Activated T-helper 17 cell treated with anti-CD3 and anti-CD28 coated beads, Interleukin-2, amount 50 U/mL, for 72 hours (primary cell): Measurements from ENCODE around the gene MEGF11. TPM values are rescaled to one million over a fixed set of nuclear protein-coding genes. Genes with fewer than 3 reads are reported as not detected.

ENCODE experiments used
- ATAC-seq: fragments of 150-1000 bp; cut with Tn5 transposase; replicated peaks from 2 replicates; pipeline ENCODE4 v1.10.0; 2021; ENCODE audit warnings: mild to moderate bottlenecking, moderate library complexity
- H3K27ac Mint-ChIP-seq: one replicate; pipeline ENCODE4 v1.8.0; 2022; ENCODE audit warnings: mixed read lengths
- H3K27me3 Mint-ChIP-seq: one replicate; pipeline ENCODE4 v1.8.0; 2022; ENCODE audit warnings: mixed read lengths
- H3K36me3 Mint-ChIP-seq: one replicate; pipeline ENCODE4 v1.8.0; 2022; ENCODE audit warnings: low read depth, mild to moderate bottlenecking, mixed read lengths
- H3K4me1 Mint-ChIP-seq: one replicate; pipeline ENCODE4 v1.8.0; 2022; ENCODE audit warnings: mixed read lengths
- H3K4me3 Mint-ChIP-seq: one replicate; pipeline ENCODE4 v1.8.0; 2022; ENCODE audit warnings: mild to moderate bottlenecking, mixed read lengths
- H3K9me3 Mint-ChIP-seq: one replicate; pipeline ENCODE4 v1.8.0; 2022; ENCODE audit warnings: mixed read lengths
- total RNA-seq, 2 donors: library from RNA; stranded (reverse); gene quantifications; one replicate each; pipeline ENCODE4 v1.2.3, GENCODE V29; 2022

The MEGF11 gene
- total RNA-seq, 2 donors from 2014 or later = not detected

DNA sequence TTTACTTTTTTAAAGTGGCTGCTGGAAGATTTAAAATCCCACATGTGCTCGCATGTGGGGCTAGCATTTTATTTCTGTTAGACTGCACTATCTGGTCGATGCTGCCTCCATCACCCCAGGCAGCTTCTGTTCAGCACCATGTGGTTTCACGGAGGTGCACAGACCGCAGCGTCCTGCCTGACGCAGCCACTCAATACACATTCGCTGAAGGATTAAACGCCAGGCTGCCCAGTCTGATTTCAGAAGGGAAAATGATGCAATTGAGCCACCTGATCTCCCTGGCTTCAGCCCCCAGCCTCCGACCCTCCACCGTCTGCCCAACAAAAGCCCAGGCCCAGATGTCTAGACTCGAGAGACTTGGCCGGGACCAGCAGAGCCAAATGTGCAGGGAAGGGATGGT is 84.5 kb downstream of the MEGF11 start:
- H3K27ac Mint-ChIP-seq = no peak overlapping the region
- no peak overlapping the region for H3K4me3 Mint-ChIP-seq

DNA sequence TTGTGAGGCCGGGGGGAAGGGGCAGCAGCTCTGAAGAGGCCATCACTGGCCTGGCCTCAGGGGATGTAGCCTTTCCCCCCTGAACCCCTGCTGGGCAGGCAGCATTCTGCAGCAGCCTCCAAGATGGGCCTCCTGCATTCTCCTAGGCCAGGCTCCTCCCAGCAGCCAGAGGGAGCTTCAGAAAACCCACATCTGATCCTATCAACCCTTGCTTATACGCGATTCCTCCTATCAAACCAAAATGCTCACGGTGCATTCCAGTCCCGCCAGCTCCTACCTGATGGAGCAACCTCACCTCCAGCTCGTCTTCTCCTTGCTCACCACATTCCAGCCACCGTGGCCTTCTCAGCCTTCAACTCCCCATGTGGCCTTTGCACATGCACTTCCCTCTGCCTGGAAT is 85.7 kb downstream of the MEGF11 start:
- Mint-ChIP-seq H3K9me3 (no peaks in the 10 kb centered on the region), H3K4me1 (no peaks in the 10 kb centered on the region), H3K27me3 (peaks cover 11% of the 10 kb centered on the region), H3K27ac (no peak overlapping the region), H3K36me3 (no peaks in the 10 kb centered on the region), H3K4me3 (no peak overlapping the region)
- no peak for ATAC-seq

More for the DNA sequence above, 84.5 kb downstream of the MEGF11 start:
- Mint-ChIP-seq H3K36me3 (no peaks in the 10 kb centered on the region), H3K9me3 (no peaks in the 10 kb centered on the region), H3K4me1 (no peaks in the 10 kb centered on the region), H3K27me3 (peaks cover 16% of the 10 kb centered on the region)
- no peak for ATAC-seq

DNA sequence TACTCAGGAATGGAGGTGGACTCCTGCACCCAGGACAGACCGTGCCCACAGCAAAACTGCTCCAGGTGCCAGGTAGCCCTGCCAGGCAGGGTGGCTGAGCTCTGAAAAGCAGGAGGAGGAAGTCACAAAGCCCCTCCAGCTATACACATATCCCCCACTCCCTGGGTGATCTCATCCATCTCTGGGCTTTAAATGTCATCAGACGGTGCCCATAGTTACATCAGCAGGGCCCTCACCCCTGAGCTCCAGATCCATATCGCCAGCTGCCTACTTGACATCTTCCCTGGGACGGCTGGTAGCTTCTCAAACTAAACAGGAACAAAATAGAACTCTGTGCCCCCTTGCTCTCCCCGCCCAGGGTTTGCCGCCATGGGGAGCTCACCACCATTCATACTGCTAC is 87.7 kb downstream of the MEGF11 start:
- no peaks in the 10 kb centered on the region for H3K4me1 Mint-ChIP-seq
- no peak overlapping the region for H3K27ac Mint-ChIP-seq
- H3K9me3 Mint-ChIP-seq = no peaks in the 10 kb centered on the region
- H3K36me3 Mint-ChIP-seq = no peaks in the 10 kb centered on the region
- no peaks in the 10 kb centered on the region for H3K27me3 Mint-ChIP-seq
- H3K4me3 Mint-ChIP-seq = no peak overlapping the region
- no peak for ATAC-seq

DNA sequence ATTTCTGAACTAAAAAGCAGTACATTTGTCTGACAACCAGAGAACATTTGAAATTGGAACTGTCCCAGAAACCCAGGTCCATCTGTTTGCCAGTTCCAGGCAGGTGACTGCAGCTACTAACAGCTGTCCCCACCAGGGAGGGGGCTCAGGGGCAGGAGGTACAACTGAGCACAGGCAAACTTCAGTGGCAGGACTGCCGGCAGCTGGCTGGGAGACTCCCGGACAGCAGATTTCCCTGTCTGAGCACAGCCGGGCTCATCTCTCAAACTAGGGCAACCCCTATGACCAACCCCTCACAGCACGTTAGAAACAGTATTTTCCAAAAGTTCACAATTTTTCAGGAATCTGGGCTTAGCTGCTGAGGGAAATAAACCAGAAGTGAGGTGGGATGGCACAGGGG is 88.8 kb downstream of the MEGF11 start:
- Mint-ChIP-seq H3K4me3 (no peak overlapping the region), H3K9me3 (no peaks in the 10 kb centered on the region), H3K27me3 (no peaks in the 10 kb centered on the region), H3K36me3 (no peaks in the 10 kb centered on the region), H3K4me1 (no peaks in the 10 kb centered on the region), H3K27ac (no peak overlapping the region)
- no peak for ATAC-seq

DNA sequence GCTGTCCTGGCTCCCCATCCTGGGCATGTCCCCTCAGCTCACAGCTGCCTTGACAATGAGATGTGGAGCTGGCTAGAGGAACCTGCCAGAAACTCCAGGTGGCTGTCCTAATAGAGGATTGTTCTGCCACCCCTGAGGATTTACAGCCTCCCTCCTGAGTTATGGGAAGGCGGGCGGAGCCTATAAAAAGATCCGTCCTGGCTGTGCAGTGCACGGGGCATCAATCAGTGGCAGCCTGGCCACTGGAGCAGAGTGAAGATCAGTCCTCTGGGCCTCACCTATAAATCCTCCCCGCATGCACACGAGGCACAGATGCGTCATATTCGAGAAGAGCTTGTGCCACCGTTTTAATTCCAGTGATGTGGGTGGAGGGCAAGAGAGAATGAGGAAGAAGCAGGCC is 90.0 kb downstream of the MEGF11 start:
- Mint-ChIP-seq H3K36me3 (no peaks in the 10 kb centered on the region), H3K9me3 (no peaks in the 10 kb centered on the region), H3K4me3 (no peak overlapping the region), H3K4me1 (no peaks in the 10 kb centered on the region), H3K27ac (no peak overlapping the region), H3K27me3 (peaks cover 4% of the 10 kb centered on the region)
- ATAC-seq = no peak

GRCh38 chr15:66162286-66162685 is 91.3 kb downstream of the MEGF11 start:
- ATAC-seq = no peak
- Mint-ChIP-seq H3K4me1 (no peaks in the 10 kb centered on the region), H3K27me3 (peaks cover 4% of the 10 kb centered on the region), H3K36me3 (no peaks in the 10 kb centered on the region), H3K4me3 (no peak overlapping the region), H3K27ac (no peak overlapping the region), H3K9me3 (no peaks in the 10 kb centered on the region)

DNA sequence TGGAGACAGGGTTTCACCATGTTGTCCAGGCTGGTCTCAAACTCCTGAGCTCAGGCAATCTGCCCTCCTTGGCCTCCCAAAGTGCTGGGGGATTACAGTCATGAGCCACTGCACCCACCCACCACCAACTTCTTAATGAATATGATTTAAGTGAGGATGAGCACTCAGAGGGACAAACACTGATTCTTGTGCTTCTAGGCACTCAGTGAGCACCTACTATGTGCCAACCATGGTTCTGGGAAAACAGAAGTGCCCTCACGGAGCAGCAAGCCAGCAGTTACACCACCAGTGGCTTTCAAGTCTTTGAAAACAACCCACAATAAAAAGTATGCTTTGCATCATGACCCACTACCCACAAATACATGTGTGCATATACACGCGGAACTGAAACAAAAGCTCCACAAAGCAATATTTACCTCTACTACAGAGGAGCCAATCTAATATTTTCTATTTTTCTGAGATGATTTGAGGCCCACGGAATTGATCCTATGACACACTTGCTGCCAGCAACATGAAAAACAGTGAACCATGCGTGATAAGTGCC is 91.9 kb downstream of the MEGF11 start:
- H3K4me1 Mint-ChIP-seq = no peaks in the 10 kb centered on the region
- no peak for ATAC-seq
- H3K27ac Mint-ChIP-seq = no peak overlapping the region
- no peaks in the 10 kb centered on the region for H3K9me3 Mint-ChIP-seq
- peaks cover 10% of the 10 kb centered on the region for H3K27me3 Mint-ChIP-seq
- H3K4me3 Mint-ChIP-seq = no peak overlapping the region
- no peaks in the 10 kb centered on the region for H3K36me3 Mint-ChIP-seq

DNA sequence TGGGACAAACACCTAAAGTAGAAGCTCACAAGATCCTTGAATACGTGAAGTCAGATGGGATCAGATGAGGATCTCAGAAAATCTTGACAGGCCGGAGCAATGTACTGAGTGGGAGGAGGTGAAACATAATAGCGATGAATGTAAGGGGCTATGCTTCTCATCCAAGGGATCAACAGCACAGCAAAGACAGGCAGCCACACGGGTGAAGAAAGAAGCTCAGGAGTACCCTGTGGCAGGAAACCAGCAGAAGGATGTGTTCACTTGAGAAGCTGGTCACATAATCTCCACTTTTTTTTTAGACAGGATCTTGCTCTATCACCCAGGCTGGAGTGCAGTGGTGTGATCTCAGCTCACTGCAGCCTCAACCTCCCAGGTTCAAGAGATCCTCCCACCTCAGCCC is 92.4 kb downstream of the MEGF11 start:
- ATAC-seq = no peak
- no peak overlapping the region for H3K27ac Mint-ChIP-seq
- H3K9me3 Mint-ChIP-seq = no peaks in the 10 kb centered on the region
- no peaks in the 10 kb centered on the region for H3K36me3 Mint-ChIP-seq
- peaks cover 12% of the 10 kb centered on the region for H3K27me3 Mint-ChIP-seq
- H3K4me3 Mint-ChIP-seq = no peak overlapping the region
- no peaks in the 10 kb centered on the region for H3K4me1 Mint-ChIP-seq

DNA sequence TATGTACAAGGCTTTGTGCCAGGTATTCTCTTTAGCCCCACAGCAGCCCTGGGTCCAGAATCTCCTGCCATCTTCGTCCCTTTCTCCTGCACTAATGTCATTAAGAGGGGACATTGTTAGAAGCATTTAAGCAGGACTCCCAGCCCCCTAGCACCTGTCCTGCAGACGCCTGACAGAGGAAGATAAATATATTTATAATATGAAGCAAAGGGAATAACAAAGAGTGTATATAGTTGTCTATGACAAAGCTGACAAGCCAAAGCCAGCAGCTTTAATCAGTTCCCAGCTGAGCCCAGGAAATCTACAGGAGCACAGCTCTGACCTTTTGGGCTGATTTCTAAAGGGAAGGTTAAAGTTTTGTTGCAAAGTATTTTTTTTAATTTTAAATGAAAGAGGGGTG is 96.0 kb downstream of the MEGF11 start:
- Mint-ChIP-seq H3K9me3 (no peaks in the 10 kb centered on the region), H3K4me3 (no peak overlapping the region), H3K27ac (no peak overlapping the region), H3K27me3 (peaks cover 24% of the 10 kb centered on the region), H3K4me1 (no peaks in the 10 kb centered on the region), H3K36me3 (no peaks in the 10 kb centered on the region)
- no peak for ATAC-seq

DNA sequence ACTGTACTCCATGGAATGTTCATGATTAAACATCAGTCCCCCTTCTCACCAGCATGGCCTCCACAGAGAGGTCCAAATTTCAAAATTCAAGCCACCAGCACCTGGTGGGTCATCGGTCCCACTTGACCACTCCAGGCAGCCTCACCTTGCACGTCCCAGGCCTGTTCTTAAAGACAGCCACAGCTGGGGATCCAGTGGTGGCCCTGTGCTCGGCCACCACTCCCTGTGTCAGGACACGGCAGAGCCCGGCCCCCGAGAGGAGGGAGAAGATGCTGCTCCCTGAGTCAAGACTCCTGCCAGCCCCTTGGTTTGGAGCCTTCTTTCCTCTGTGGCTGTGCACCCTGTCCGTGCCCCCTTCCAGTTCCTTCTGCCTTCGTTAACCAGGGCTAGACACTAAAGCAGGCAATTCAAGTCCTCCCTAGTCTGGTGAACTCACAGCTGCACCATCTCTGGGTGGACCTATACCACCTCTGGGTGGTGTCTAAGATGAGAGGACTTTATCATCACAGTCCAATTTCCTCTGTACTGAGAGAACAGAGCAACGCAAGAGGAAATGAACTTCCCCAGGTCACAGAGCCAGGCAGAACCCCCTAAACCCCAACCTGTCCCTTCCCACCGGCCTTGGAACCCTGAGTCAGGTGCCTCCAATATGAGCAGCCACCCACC is 97.1 kb downstream of the MEGF11 start:
- Mint-ChIP-seq H3K27me3 (peaks cover 29% of the 10 kb centered on the region), H3K36me3 (no peaks in the 10 kb centered on the region), H3K9me3 (no peaks in the 10 kb centered on the region), H3K4me3 (no peak overlapping the region), H3K4me1 (no peaks in the 10 kb centered on the region), H3K27ac (no peak overlapping the region)
- no peak for ATAC-seq

GRCh38 chr15:66155065-66155464 is 98.5 kb downstream of the MEGF11 start:
- Mint-ChIP-seq H3K27ac (no peak overlapping the region), H3K4me3 (no peak overlapping the region), H3K27me3 (peaks cover 36% of the 10 kb centered on the region), H3K4me1 (no peaks in the 10 kb centered on the region), H3K9me3 (no peaks in the 10 kb centered on the region), H3K36me3 (no peaks in the 10 kb centered on the region)
- no peak for ATAC-seq

- no peaks in the 10 kb centered on the region for H3K9me3 Mint-ChIP-seq
- H3K27me3 Mint-ChIP-seq = peaks cover 36% of the 10 kb centered on the region
- no peak for ATAC-seq
- no peak overlapping the region for H3K27ac Mint-ChIP-seq
- no peak overlapping the region for H3K4me3 Mint-ChIP-seq
- no peaks in the 10 kb centered on the region for H3K4me1 Mint-ChIP-seq
- H3K36me3 Mint-ChIP-seq = no peaks in the 10 kb centered on the region
These were observed 99.0 kb downstream of the MEGF11 start for GRCh38 chr15:66154581-66154980.

- Mint-ChIP-seq H3K4me3 (no peak overlapping the region), H3K27me3 (peaks cover 38% of the 10 kb centered on the region), H3K9me3 (no peaks in the 10 kb centered on the region), H3K36me3 (no peaks in the 10 kb centered on the region), H3K4me1 (no peaks in the 10 kb centered on the region), H3K27ac (no peak overlapping the region)
- no peak for ATAC-seq
These were observed 99.8 kb downstream of the MEGF11 start for GRCh38 chr15:66153549-66154415.

DNA sequence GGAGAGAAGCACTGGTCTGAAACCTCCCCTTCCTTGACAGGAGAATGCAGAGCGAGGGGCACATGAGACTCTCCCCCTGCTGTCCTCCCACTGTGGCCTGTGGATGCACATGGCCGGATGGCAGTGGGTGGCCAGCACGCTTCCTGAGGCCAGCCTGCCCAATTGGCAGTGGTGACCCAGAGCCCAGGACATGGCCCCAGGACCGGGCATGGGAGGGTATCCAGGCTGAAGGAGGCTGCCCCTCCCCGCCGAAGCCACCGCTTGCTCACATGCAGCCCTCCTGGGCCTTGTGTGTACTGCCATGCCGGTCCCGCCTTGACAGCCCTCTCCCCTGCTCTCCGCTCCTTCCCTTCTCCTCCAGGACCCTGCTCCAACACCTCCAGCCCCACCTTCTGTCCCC is 100.9 kb downstream of the MEGF11 start:
- Mint-ChIP-seq H3K4me3 (no peak overlapping the region), H3K27ac (no peak overlapping the region), H3K36me3 (no peaks in the 10 kb centered on the region), H3K4me1 (no peaks in the 10 kb centered on the region), H3K27me3 (peaks cover 36% of the 10 kb centered on the region), H3K9me3 (no peaks in the 10 kb centered on the region)
- no peak for ATAC-seq

DNA sequence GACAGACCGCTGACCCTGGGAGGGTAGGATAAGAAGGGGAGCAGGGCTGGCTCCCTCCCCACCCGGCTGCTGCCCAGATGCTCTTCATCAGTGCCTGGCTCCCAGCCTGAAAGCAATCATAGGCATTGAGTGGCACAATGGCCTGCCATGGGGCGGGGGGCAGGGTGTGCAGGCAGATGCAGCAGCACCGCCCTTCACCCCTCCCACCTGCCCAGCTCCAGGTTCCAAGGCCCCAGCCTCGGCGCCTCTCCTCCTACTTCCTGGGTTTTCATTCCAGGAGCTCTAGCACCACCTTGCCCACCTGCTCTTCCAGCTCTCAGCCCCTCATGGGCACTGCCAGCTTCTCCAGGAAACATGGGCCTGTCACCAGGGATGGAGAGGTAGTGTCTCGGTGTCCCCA is 101.7 kb downstream of the MEGF11 start:
- Mint-ChIP-seq H3K27ac (no peak overlapping the region), H3K4me3 (no peak overlapping the region), H3K9me3 (no peaks in the 10 kb centered on the region), H3K36me3 (no peaks in the 10 kb centered on the region), H3K4me1 (no peaks in the 10 kb centered on the region), H3K27me3 (peaks cover 35% of the 10 kb centered on the region)
- ATAC-seq = peak; percentile 19
